DMS53 treated with DMSO at 0.1 percent for 48 hours (cell line): Measurements from ENCODE around the gene THSD4.

Experiments used
- DNase-seq: peaks from one replicate; lab custom pipeline; 2025; ENCODE audit not compliant: unreplicated experiment; lab: John Stamatoyannopoulos, UW

The THSD4 gene

GRCh38 chr15:71758711-71759110, 643.4 kb downstream of the THSD4 start:
- DNase-seq: no peak

GRCh38 chr15:71760852-71761251, 645.6 kb downstream of the THSD4 start:
- DNase-seq: no peak

- peak; percentile 55 for DNase-seq
Measured at GRCh38 chr15:71761649-71762048, 646.4 kb downstream of the THSD4 start.

GRCh38 chr15:71768184-71768583, 652.9 kb downstream of the THSD4 start:
- no peak for DNase-seq

- DNase-seq: no peak
Measured at GRCh38 chr15:71773206-71773859, 658.1 kb downstream of the THSD4 start.

- DNase-seq: no peak
Measured at GRCh38 chr15:71775856-71776255, 660.6 kb downstream of the THSD4 start.

- DNase-seq: no peak
Measured at GRCh38 chr15:71776304-71776703, 661.0 kb downstream of the THSD4 start.

- no peak for DNase-seq
Measured at GRCh38 chr15:71777216-71777943, 662.1 kb downstream of the THSD4 start.

- DNase-seq: no peak
Measured at GRCh38 chr15:71779073-71779797, 664.0 kb downstream of the THSD4 start.

GRCh38 chr15:71780115-71780976, 665.1 kb downstream of the THSD4 start:
- DNase-seq: peak; percentile 22

- DNase-seq: no peak
Measured at GRCh38 chr15:71781179-71781964, 666.1 kb downstream of the THSD4 start.

GRCh38 chr15:71781965-71782265, 666.6 kb downstream of the THSD4 start:
- DNase-seq: no peak

- DNase-seq: no peak
Measured at GRCh38 chr15:71782422-71783165, 667.3 kb downstream of the THSD4 start.

- no peak for DNase-seq
Measured at GRCh38 chr15:71784719-71785118, 669.4 kb downstream of the THSD4 start.

GRCh38 chr15:71785996-71786395, 670.7 kb downstream of the THSD4 start:
- DNase-seq: no peak

- DNase-seq: no peak
Measured at GRCh38 chr15:71786673-71787072, 671.4 kb downstream of the THSD4 start.

GRCh38 chr15:71788646-71789579, 673.6 kb downstream of the THSD4 start:
- DNase-seq: no peak

GRCh38 chr15:71789616-71790015, 674.3 kb downstream of the THSD4 start:
- no peak for DNase-seq

GRCh38 chr15:71790081-71790480, 674.8 kb downstream of the THSD4 start:
- DNase-seq: no peak
